Measurements from ENCODE around the gene OSBPL5.

Gene OSBPL5

DNA sequence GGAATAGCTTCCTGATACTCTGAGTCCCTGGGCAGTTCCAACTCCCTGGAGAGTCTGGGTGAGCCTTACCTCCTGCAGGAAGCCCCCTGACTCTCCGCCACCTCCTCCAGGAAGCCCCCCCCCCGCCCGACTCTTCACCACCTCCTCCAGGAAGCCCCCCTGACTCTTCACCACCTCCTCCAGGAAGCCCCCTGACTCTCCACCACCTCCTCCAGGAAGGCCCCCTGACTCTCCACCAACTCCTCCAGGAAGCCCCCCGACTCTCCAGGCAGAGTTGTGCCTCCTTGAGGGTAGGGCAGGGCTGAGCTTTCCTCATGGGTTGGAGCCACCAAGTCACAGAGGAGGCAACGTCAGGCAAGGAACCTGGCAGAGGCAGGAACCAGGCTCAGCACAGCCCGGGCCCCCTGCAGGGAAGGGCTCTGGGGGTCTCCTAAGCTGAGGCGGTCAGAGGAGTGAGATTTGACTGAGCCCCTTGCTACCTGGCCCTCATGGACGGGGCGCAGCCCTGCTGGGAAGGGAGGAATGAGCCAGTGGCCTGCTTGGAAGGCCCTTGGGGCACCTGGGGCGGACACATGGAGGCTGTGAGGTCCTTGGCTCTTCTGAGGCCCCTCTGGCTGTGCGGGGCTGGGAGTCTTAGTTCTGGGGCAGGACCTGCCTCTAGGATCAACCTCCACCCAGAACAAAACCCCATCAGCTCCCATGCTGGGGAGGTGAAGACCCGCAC is 35.4 kb upstream of the OSBPL5 start:
- TF ChIP-seq, protein P1, sequence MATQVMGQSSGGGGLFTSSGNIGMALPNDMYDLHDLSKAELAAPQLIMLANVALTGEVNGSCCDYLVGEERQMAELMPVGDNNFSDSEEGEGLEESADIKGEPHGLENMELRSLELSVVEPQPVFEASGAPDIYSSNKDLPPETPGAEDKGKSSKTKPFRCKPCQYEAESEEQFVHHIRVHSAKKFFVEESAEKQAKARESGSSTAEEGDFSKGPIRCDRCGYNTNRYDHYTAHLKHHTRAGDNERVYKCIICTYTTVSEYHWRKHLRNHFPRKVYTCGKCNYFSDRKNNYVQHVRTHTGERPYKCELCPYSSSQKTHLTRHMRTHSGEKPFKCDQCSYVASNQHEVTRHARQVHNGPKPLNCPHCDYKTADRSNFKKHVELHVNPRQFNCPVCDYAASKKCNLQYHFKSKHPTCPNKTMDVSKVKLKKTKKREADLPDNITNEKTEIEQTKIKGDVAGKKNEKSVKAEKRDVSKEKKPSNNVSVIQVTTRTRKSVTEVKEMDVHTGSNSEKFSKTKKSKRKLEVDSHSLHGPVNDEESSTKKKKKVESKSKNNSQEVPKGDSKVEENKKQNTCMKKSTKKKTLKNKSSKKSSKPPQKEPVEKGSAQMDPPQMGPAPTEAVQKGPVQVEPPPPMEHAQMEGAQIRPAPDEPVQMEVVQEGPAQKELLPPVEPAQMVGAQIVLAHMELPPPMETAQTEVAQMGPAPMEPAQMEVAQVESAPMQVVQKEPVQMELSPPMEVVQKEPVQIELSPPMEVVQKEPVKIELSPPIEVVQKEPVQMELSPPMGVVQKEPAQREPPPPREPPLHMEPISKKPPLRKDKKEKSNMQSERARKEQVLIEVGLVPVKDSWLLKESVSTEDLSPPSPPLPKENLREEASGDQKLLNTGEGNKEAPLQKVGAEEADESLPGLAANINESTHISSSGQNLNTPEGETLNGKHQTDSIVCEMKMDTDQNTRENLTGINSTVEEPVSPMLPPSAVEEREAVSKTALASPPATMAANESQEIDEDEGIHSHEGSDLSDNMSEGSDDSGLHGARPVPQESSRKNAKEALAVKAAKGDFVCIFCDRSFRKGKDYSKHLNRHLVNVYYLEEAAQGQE (IDR thresholded peaks at IDR 0.05; ENCODE audit: low read depth): no peak
- TF ChIP-seq CREB1 (IDR thresholded peaks at IDR 0.05; ENCODE audit: low read depth) (no peak), TCF12 (IDR thresholded peaks at IDR 0.05; ENCODE audit: low read depth) (no peak), NFIC (IDR thresholded peaks at IDR 0.05) (no peak), TAF1 (IDR thresholded peaks at IDR 0.05; ENCODE audit: low read depth) (no peak), EGR1 (IDR thresholded peaks at IDR 0.05) (no peak), RAD21 (IDR thresholded peaks at IDR 0.05; ENCODE audit: low read depth) (no peak), YY1 (IDR thresholded peaks at IDR 0.05; ENCODE audit: low read depth) (no peak), ZBTB7A (IDR thresholded peaks at IDR 0.05; ENCODE audit: low read depth) (no peak), TEAD4 (IDR thresholded peaks at IDR 0.05) (no peak), FOXM1 (IDR thresholded peaks at IDR 0.05; ENCODE audit: borderline replicate concordance, low read depth) (no peak), CEBPB (IDR thresholded peaks at IDR 0.05) (no peak), EP300 (IDR thresholded peaks at IDR 0.05; ENCODE audit: borderline replicate concordance) (no peak)
- TF ChIP-seq, protein P2, sequence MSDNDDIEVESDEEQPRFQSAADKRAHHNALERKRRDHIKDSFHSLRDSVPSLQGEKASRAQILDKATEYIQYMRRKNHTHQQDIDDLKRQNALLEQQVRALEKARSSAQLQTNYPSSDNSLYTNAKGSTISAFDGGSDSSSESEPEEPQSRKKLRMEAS (IDR thresholded peaks at IDR 0.05): no peak
- TF ChIP-seq, protein P3, sequence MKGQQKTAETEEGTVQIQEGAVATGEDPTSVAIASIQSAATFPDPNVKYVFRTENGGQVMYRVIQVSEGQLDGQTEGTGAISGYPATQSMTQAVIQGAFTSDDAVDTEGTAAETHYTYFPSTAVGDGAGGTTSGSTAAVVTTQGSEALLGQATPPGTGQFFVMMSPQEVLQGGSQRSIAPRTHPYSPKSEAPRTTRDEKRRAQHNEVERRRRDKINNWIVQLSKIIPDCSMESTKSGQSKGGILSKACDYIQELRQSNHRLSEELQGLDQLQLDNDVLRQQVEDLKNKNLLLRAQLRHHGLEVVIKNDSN (IDR thresholded peaks at IDR 0.05): no peak

DNA sequence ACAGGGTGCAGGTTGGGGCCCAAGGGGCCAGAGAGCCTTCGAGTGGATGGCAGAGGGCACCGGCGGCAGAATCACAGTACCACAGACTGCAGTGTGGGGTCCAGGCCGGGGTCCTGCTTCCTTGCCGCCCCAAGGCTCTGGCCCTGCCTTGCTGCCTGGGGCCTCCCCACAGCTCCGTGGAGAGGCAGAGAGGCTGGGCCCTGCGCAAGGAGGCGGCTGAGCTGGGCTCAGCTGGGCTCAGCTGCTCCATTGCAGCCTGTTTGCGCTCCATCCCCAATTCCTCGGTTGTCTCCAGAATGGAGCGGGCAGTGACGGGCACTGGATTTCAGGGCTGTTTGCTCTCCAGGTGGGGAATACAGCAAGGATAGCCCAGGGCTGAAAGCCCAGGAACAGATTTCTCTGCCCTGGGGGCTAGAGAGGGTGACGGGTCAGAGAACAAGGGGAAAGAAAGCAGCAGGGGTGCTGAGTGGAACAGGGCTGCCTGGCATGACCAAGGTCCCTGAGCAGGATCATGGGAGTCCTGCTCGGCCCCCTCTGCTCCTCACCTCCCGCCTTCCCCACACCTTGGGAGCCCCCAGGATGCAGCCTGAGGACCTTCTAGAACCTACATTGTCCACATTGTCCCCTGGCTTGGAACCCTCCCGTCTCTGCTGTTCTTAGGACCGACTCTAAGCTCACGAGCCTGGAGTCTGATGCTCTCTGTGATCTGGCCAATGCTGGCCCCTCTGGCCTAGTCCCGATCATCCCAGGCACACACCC is 34.6 kb upstream of the OSBPL5 start:
- TF ChIP-seq CEBPB (IDR thresholded peaks at IDR 0.05): no peak
- TF ChIP-seq FOXM1 (IDR thresholded peaks at IDR 0.05; ENCODE audit: borderline replicate concordance, low read depth): no peak
- TF ChIP-seq TEAD4 (IDR thresholded peaks at IDR 0.05): no peak
- TF ChIP-seq ZBTB7A (IDR thresholded peaks at IDR 0.05; ENCODE audit: low read depth): no peak
- TF ChIP-seq RAD21 (IDR thresholded peaks at IDR 0.05; ENCODE audit: low read depth): no peak
- TF ChIP-seq TAF1 (IDR thresholded peaks at IDR 0.05; ENCODE audit: low read depth): no peak
- no peak for TF ChIP-seq YY1 (IDR thresholded peaks at IDR 0.05; ENCODE audit: low read depth)
- no peak for TF ChIP-seq NFIC (IDR thresholded peaks at IDR 0.05)

DNA sequence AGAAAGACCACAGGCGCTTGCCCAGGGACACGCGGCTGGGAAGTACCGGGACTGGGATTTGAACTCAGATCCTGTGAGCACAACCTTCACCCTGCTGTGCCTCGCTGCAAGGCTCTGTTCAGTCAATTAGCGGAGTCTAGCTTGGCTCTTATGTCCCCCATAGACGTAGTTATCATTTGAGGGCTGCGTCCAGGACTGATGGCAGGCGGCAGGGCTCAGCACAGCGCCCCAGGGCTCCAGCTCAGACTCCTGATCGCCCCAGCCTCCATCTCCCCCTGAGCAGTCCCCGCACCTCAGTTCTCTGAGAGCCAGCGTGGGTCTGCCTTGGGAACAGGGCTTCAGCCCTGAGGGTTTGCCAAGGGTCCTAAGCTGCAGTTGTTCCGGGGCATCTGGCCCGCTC is 33.7 kb upstream of the OSBPL5 start:
- TF ChIP-seq YY1 (IDR thresholded peaks at IDR 0.05; ENCODE audit: low read depth) (no peak), TCF12 (IDR thresholded peaks at IDR 0.05; ENCODE audit: low read depth) (no peak), ZBTB7A (IDR thresholded peaks at IDR 0.05; ENCODE audit: low read depth) (no peak), EP300 (IDR thresholded peaks at IDR 0.05; ENCODE audit: borderline replicate concordance) (no peak), NFIC (IDR thresholded peaks at IDR 0.05) (no peak), CEBPB (IDR thresholded peaks at IDR 0.05) (no peak), CREB1 (IDR thresholded peaks at IDR 0.05; ENCODE audit: low read depth) (no peak)
- TF ChIP-seq, protein P3 (IDR thresholded peaks at IDR 0.05): no peak

DNA sequence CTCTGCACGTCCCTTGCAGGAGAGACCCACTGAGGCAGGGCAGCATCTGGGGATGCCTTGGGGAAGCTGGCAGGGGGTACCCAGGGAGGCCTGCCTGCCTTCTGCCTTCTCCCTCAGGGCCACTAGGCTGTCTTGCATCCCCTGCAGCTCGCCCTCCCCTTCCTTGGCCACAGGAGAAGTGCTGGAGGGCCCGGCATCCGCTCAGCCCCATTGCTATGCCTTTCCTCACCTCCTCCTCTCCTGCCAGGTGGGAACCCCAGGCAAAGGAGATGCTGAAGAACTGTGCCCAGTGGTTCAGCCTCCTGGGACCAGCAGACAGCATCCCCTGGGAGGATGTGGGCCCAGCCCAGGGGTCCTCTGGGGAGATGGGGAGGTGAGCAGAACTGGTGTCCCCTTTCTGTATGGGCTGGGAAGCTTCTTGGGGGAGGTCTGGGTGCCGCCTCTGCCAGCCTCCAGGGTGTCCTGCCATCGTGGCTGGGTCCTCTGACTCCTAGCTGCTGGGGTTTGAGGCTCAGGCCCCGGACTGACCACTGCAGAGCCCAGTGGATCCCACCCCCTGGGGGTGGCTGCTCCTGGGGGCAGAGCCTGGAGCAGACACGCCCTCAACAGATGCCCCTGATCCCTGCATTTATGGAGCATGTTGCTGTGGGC is 32.9 kb upstream of the OSBPL5 start:
- TF ChIP-seq ZBTB7A (IDR thresholded peaks at IDR 0.05; ENCODE audit: low read depth) (no peak), YY1 (IDR thresholded peaks at IDR 0.05; ENCODE audit: low read depth) (no peak), NFIC (IDR thresholded peaks at IDR 0.05) (no peak), CEBPB (IDR thresholded peaks at IDR 0.05) (no peak), EP300 (IDR thresholded peaks at IDR 0.05; ENCODE audit: borderline replicate concordance) (no peak), CREB1 (IDR thresholded peaks at IDR 0.05; ENCODE audit: low read depth) (no peak), TCF12 (IDR thresholded peaks at IDR 0.05; ENCODE audit: low read depth) (no peak), FOXM1 (IDR thresholded peaks at IDR 0.05; ENCODE audit: borderline replicate concordance, low read depth) (no peak), RAD21 (IDR thresholded peaks at IDR 0.05; ENCODE audit: low read depth) (no peak), EGR1 (IDR thresholded peaks at IDR 0.05) (no peak), TAF1 (IDR thresholded peaks at IDR 0.05; ENCODE audit: low read depth) (no peak)
- TF ChIP-seq, protein P3 (IDR thresholded peaks at IDR 0.05): no peak
- TF ChIP-seq, protein P2 (IDR thresholded peaks at IDR 0.05): no peak
- TF ChIP-seq, protein P1 (IDR thresholded peaks at IDR 0.05; ENCODE audit: low read depth): no peak

Measured in Ishikawa (cell line).